NOMO-1 (cell line): Measurements from ENCODE around the gene GUCY1A1.
"Not testable (repeated sequence)": the region's sequence is repeated elsewhere in the genome, so short reads cannot be mapped to it uniquely, and the experiment has no call there.

Experiments
- DNase-seq, 2 experiments: peaks; one replicate each; lab custom pipeline; 2025; ENCODE audit not compliant: unreplicated experiment in 2 of 2; lab: John Stamatoyannopoulos, UW

Gene GUCY1A1, protein sequence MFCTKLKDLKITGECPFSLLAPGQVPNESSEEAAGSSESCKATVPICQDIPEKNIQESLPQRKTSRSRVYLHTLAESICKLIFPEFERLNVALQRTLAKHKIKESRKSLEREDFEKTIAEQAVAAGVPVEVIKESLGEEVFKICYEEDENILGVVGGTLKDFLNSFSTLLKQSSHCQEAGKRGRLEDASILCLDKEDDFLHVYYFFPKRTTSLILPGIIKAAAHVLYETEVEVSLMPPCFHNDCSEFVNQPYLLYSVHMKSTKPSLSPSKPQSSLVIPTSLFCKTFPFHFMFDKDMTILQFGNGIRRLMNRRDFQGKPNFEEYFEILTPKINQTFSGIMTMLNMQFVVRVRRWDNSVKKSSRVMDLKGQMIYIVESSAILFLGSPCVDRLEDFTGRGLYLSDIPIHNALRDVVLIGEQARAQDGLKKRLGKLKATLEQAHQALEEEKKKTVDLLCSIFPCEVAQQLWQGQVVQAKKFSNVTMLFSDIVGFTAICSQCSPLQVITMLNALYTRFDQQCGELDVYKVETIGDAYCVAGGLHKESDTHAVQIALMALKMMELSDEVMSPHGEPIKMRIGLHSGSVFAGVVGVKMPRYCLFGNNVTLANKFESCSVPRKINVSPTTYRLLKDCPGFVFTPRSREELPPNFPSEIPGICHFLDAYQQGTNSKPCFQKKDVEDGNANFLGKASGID

DNA sequence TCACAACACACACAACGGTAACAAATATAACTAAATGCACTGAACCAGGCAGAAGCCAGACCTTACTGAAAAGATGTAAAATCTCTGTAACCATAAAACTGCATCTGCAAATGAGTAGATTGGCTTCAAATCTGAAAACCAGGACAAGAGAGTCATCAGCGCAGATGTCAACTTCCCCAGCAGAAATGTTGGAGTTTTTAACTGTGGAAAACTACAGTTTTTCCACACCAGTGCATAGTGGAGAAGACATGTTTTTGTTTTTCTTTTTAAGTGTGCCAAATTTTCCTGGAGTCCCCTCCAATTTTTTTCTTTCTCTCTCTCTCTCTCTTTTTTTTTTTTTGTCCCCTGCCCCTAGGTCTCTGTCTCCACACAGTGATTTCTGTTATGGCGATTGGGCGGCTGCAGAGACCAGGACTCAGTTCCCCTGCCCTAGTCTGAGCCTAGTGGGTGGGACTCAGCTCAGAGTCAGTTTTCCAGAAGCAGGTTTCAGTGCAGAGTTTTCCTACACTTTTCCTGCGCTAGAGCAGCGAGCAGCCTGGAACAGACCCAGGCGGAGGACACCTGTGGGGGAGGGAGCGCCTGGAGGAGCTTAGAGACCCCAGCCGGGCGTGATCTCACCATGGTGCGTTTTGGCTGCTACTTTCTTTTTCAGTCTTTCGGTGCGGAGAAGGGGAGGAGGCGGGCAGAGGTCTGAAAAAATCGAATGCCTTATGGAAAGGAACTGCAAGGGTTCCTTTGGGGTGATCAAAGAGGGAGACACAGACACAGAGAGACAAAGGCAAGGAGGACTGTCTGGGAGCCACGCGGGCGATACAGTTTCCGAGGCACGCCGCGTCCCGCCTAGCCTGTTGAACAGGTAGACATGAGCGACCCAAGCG is at the start of gene GUCY1A1:
TSS of gene GUCY1A1 (plus strand) at position 505 of the 878 bp plus-strand sequence. CDS start 30,020 bp downstream, outside the sequence.
- no peak for DNase-seq

DNA sequence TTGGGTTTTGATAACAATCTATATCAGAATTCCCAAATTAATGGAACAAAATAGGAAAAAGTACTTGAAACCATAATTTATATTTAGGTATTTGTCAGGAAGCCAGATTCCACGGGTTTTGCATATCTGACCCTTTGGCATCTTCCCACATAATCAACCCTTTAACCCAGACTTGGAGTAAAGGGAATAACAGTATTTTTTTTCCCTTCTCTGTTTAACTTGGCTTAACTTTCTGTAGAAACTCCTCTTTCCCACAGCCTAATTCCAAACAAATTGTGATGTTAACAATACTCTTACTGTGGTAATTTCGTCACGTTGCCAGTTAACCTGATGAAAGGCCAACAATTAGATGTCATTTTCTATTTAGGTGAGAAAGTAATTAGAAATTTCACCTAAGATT is 49.4 kb upstream of the GUCY1A1 start:
- DNase-seq: no peak

DNA sequence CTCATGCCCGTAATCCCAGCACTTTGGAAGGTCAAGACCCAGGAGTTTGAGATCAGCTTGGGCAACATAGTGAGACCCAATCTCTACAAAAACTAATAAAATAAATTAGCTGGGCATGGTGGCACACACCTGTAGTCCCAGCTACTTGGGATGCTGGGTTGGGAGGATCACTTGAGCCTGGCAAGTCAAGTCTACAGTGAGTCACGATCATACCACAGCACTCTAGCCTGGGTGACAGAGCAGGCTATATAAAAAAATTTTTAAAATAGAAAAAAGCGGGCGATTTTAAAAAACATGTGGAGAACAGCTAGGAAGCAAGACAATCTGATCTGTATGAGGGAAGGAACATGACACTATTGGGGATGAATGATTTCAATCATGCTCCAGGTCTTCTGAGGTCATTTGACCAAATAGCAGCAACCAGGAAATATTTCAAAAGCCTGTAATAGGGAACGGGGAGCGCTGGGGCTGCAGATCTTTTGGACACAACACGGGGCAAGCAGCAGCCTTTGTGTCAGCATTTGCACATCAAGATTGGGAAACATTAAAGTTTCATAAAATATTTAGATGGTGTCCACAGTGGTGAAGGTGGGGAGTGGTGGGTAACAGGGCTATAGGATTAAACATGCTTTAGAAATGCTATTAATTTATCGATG is 48.3 kb upstream of the GUCY1A1 start:
- no peak for DNase-seq

DNA sequence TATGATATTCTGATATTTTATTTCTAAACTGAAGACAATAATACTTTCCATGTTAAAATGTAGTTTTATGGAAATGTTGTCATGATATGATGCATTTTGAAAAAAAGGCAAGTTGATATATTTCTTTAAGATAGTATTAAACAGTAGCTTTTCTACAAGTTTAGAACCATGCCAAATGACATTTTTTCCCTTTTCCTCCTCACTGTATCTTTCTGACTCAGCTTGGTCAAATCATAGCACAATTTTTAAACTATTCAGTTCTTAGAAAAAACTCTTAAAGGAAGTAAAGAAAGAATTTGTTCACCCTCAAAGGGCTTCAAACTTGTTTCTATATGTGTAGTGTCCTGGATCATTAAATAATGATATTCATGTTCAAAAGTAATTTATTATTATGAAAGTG is 46.0 kb upstream of the GUCY1A1 start:
- DNase-seq: no peak

DNA sequence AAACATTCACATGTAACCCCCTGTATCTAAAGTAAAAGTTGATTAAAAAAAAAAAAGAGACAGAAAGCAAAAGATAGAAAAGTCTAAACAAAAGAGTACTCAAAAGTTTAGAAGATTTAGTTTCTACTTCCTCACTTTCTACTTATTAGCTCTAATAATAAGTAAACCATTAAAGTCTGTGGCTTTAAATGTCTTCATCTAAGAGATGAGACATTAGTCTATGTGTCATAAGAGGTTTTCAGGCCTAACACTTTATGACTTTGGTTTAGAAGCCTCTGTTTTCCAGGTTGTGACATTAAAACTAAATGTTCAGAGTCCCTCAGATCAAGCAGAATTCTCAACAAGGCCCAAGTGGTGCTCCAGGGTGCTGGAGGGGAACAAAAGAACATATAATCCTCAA is 42.2 kb upstream of the GUCY1A1 start:
- no peak for DNase-seq

DNA sequence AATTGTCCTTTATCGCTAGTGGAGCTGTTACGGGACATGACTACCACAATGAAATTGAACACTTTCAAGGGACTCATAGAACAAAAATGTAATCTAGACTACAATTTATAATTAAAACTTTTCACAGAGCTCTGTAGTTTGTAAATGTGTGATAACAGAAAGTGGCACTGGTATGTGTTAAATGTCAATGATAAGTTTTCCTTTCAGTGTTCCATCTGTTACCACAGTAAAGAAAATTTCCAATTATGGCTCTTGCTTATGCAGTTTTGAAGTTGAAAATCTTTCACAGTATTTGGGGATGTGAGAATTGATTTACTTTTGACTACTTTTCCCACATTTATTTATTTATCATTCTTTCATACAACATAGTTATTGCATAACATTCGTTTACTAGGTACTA is 40.1 kb upstream of the GUCY1A1 start:
- no peak for DNase-seq

DNA sequence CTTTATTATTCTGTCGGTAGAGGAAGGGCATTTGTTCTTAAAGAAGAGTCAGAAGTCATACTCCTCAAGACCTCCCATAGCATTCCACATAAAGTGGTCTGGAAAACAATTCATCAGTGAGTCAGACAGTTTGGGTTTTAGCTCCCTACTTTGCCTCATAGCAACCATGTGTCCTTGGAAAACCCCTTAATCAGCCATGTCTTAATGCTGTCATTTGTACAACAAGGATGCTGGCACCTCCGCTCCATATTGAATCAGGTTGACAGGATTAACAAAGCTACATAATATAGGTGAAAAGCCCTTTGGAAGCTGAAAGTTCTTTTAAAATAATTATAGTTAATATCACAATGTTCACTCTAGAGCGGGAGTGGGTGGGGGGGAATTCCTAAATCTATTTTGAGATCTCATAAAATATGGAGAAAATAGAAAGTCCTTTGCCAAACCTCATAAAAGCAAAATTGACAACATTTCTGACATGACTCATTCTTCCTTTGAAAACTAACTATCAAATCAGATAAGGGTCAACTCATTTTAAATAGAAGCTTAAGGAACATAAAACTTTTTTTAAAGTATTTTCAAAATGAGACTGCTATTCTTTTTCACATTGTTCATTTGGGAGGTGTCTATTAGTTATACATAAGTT is 37.3 kb upstream of the GUCY1A1 start:
- no peak for DNase-seq

DNA sequence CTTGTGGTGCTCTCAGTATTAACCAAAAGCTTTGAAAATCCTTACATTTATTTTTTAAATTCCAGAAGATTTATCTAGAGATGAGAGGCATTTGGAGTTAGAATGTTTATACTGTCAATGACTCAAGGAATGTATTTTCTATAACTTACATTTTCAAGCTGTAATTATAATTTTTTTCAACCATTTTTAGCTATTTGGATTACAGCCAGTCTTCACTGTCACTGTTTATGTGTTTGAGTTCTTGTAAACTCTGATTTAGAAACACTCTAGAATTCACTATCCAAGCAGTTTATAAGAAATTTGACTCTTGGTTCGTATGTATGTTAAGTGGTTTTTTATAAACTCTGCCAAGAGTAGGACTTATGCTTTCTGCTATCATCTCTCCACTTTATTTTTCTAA is 36.7 kb upstream of the GUCY1A1 start:
- DNase-seq: no peak

DNA sequence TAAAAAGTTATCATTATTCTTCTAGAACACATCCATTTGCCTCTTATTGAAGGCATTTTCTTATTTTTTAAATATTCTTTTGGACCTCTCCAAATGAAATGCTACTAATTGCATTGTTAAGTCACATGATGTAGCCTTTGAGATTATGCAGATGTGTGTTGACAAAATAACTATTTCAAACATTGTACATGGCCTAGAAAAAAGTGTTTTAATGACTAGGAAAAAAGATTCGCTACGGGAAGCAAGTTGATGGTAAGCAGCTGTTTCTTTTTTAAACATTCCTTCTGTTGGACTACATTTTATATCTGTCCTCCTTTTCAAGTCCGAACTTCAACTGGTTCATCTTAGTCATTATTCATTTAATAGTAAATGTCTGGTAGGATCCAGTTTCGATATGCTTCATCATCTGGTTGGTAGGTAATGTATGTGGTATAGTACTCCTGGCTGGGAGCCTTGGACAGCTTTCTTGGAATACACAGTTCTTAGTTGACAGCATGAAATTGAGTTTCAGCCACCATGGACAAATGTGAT is 34.3 kb upstream of the GUCY1A1 start:
- no peak for DNase-seq

DNA sequence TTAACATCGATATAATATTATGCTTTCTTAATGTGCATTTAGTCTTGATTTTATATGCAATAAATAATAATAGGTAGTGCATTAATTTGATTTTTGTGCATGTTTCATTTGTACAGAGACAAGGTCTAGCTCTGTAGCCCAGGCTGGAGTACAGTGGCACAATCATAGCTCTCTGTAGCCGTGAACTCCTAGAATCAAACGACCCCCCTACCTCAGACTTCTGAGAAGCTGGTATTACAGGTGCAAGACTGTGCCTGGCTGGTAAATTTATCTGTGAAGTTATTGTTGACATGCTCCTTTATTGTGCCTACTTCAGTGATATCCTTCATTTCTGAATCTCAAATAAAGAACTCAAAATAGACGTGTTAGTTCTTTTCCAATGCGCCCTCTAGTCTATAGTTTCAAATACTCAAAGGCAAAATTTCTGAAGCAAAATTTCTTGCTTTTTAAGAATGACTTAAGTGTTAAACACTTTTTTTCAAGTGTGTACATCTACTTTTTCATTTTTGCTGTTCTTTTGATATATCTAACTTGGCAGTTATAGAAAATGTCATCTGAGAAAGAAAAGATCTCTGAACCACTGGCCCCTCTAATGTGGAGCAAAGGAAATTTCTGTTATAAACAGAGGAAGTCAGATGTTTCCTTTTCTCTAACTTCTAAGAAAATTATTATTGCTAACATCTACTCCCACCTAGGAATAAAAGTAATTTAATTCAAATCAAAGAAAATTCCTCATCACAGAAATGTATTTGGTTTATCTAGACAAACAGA is 28.3 kb upstream of the GUCY1A1 start:
- DNase-seq: no peak

DNA sequence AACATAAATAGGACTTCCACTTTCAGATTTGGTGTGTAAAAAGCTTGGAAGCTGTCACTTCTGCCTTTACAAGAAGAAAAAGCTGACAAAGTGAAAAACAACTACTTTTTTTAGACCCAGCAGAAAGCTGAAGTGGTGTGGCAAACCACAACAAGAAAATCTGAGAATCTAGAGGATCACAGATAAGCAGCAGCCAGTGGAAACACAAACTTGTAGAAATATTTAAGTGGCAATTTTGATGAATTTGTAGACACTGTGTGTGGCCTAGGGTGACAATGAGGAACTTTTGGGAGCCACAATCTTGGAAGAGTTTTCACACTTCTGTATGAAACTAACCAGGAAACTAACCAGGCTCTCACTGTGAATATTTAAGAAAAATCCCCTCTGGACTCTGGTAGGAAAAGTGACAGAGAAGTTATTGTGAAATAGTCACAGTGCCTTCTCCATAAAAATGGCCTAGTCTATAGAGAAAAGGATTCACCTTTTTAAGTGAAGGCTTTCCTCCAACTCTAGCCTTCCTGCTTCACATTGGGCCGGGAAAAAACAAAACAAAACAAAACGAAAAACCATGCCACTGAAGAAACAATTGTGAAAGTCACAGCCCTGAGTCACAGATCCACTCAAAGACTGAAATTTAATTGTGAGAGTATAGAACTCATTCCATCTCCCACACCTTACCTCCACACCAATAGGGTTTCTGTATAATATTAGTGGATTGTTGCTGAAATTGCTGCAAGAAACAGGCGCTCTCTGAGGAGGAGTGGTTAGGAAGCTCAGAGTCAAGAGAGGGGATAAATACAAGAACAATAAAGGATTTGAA is 26.7 kb upstream of the GUCY1A1 start:
- DNase-seq: peak in 1 of 2 experiments; percentile 9

DNA sequence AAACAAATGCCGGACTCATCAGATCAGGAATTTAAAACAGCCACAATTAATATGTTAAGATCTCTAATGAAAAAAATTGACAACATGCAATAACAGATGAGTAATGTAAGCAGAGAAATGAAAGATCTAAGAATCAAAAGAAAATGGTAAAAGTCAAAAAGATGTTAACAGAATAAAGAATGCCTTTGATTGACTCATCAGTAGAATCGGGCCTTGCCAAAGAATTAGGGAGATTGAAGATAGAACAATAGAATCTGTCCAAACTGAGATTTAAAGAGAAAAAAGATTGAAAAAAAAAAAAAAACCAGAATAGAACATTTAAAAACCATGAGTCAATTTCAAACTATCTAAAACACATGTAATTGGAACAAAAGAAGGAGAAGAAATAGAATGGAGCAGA is 25.9 kb upstream of the GUCY1A1 start:
- DNase-seq: no peak

DNA sequence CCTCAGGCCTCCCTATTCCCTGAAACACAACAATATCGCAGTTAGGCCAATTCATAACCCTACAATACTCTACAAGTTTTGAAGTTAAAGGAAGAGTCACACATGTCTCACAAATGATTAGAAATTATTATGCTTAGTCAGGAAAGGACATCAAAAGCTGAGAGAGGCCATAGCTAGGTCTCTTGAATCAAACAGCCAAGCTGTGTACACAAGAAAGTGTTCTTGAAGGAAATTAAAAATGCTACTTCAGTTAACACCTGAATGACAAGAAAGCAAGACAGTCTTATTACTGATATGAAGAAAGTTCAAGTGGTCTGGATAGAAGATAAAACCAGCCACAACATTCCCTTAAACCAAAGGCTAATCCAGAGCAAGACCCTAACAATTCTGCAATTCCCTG is 23.6 kb upstream of the GUCY1A1 start:
- no peak for DNase-seq

DNA sequence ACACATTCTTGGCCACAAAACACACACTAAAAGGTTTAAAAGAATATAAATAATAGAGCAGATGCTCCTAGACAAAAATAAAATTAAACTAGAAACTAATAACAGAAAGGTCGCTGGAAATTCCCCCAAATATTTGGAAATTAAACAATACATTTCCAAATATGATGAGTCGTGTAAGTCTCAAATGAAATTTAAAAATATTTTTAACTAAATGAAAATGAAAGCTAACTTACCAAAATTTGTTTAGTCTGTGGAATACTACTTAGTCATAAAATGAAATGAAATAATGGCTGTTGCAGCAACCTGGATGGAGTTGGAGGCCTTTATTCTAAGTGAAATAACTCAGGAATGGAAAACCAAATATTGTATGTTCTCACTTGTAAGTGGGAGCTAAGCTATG is 20.6 kb upstream of the GUCY1A1 start:
- no peak for DNase-seq

DNA sequence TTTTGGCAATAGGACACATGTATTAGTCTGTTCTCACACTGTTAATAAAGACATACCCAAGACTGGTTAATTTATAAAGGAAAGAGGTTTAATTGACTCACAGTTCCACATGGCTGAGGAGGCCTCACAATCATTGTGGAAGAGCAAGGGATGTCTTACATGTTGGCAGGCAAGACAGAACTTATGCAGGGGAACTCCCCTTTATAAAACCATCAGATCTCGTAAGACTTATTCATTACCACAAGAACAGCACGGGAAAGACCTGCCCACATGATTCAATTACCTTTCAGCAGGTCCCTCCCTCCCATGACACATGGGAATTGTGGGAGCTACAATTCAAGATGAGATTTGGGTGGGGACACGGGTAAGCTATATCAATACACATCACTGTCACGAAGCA is 15.9 kb upstream of the GUCY1A1 start:
- not testable (repeated sequence) for DNase-seq

DNA sequence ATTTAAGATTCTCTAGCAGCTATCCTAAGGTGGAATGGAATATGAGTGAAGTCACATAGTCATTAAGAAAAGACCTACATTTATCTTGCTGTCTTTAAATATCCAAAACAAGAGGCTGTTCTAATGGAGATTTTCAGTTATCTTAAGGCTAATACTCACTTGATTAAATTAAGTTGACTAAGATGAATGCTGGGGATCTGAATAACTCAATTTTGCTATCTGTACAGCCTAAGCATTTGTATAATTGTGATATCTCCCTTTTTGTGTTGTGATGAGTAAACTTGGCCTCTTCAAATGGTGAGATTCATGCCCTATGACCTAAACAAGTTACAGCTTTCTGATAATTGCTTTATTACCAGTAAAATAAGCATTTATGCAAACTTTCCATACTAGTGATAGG is 13.6 kb upstream of the GUCY1A1 start:
- DNase-seq: no peak

DNA sequence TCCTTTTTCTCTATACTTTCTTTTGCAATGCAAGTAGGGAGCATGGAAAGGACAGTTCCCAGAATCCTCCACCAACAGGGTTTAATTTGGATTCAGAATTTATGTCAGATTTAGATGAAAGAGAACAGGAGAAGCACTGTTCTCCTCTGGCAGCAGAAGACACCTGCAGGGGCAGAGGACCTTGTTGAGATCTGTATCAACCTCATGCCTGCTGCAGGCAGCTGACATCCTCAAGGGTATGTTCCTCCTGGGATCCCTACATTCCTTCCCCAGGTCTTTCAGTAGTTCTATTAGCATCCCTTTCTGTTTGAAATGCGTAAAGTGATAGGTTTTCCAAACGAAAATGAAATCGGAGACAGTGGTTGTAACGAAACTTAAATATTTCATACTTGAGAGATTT is 10.6 kb upstream of the GUCY1A1 start:
- no peak for DNase-seq

DNA sequence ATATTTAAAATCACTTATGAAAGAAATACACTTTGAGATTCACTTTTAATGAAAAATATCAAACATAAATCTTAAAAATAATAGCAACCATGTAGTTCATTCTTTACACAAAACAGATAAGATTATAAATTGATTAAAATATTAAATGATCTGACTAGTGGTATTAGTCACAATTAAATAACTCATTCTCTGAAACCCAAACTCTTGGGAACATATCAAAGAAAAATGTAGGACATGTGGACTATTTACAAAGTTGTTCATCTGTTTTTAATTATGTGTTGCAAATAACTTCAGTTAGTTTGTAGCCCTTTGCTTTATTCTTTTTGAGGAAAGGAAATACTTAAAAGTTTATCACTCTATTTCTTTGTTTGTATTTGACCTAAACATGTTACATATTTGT is 9.5 kb upstream of the GUCY1A1 start:
- DNase-seq: no peak
